IPS-18c (cell line): ENCODE data around the gene DDX27.
A peak's percentile ranks its signal among the peaks of the same experiment; 100 is the strongest.

Experiments used
- H3K4me3 ChIP-seq: 2 replicates; pipeline ENCODE4 v1.7.0; 2013; ENCODE audit warnings: low read depth, mild to moderate bottlenecking, low read length, moderate library complexity; ENCODE audit not compliant: insufficient read depth
- H3K9me3 ChIP-seq: one replicate; pipeline ENCODE4 v1.6.1; 2013; ENCODE audit warnings: mild to moderate bottlenecking, low read length, moderate library complexity; ENCODE audit not compliant: control insufficient read depth, insufficient read depth

Gene DDX27

DNA sequence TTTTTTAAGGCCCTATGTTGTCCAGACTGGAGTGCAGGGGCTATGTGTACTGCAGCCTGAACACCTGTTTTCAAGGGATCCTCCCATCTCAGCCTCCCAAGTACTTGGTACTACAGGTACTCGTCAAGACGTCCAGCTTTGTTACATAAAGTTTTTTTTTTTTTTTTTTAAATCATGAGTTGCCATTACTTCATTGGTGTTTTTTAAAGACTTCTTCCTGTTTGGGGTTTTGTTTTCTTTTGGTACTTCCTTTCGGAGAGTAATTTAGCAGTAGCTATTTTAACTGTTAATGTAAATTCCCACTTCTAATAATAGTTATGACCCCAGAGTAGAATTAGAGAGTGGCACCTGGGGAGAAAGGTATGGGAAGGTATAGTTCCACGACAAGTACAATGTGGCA, 48.1 kb downstream of the DDX27 start:
- no peak overlapping the region for H3K4me3 ChIP-seq

DNA sequence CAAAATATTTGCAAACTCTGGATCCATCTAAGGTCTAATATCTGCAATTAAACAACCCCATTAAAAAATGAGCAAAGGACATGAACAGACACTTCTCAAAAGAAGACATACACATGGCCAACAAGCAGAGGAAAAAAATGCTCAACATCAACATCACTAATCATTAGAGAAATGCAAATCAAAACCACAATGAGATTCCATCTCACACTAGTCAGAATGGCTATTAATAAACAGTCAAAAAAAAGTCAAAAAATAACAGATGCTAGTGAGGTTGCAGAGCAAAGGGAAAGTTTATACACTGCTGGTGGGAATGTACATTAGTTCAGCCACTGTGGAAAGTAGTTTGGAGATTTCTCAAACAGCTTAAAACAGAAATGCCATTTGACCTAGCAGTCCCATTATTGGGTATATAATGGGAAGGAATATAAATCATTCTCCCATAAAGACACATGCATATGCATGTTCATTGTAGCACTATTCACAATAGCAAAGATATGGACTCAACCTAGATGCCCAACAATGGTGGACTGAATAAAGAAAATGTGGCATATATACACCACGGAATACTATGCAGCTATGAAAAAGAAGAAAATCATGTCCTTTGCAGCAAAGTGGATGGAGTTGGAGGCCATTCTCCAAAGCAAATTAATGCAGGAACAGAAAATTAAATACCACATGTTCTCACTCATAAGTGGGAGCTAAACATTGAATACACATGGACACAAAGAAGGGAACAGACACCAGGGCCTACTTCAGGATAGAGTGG, 49.6 kb downstream of the DDX27 start:
- H3K9me3 ChIP-seq, result peaks cover 4% of the 10 kb centered on the region
- H3K4me3 ChIP-seq, result no peak overlapping the region

More for the DNA sequence above, 48.1 kb downstream of the DDX27 start:
- H3K9me3 ChIP-seq, result peaks cover 4% of the 10 kb centered on the region

DNA sequence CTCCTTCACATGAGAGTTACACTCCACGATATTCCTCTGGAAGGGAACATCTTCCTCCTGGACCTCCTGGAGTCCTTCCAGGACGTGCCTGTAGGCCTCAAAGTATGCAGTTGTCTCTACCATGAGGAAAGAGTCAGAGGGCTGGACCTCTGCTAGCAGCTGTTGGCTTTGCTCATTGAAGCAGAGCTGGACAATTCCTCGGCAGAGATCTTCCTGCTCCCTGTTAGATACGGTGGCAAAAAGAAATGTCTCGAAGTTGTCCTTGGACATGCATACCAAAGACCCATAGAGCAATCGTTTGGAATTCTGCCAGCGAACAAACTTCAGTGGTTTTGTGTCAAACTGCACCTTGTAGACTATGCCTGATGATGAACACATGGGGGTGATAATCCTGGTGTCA, 51.0 kb downstream of the DDX27 start:
- H3K9me3 ChIP-seq, result peaks cover 4% of the 10 kb centered on the region

DNA sequence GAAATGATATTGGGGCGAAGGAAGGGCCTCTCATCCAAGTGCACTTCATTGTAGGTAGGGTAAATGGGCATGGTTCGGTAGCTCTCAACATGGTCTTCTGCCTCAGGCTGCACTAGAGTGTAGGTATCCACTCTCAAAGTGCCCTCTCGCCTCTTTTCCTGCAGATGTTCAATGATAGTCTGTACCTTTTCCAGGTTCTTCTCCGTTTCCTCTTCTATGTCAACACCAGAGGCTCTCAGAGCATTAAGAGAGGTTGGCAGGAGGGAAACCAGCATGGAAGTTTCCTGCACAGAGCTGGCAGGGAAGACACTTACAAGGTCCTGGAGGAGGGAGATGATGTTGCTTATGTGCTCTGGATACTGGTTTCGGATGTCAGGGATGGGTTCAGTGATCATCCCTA, 51.5 kb downstream of the DDX27 start:
- Histone ChIP-seq H3K4me3 (no peak overlapping the region), H3K9me3 (peaks cover 4% of the 10 kb centered on the region)

More for the DNA sequence above, 51.0 kb downstream of the DDX27 start:
- H3K4me3 ChIP-seq, result no peak overlapping the region

DNA sequence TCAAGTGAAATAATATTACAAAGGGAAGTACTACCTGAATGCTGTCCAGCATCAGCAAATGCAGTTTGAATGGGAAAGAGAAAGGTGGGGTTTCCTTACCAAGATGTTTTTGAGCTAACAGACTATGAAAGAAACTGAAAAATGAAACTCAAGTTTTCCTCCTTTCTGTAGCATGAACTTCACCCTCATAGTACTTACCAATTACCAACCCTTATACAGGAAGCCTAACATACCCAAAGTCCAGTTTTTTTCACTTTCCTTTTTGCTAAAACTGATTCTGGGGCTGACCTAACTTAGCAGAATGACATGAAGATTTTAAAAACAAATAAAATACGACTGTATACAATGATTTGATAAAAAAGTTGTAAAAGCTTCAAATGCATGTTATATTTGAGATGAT, 53.4 kb downstream of the DDX27 start:
- peaks cover 4% of the 10 kb centered on the region for H3K9me3 ChIP-seq
- H3K4me3 ChIP-seq, result no peak overlapping the region

DNA sequence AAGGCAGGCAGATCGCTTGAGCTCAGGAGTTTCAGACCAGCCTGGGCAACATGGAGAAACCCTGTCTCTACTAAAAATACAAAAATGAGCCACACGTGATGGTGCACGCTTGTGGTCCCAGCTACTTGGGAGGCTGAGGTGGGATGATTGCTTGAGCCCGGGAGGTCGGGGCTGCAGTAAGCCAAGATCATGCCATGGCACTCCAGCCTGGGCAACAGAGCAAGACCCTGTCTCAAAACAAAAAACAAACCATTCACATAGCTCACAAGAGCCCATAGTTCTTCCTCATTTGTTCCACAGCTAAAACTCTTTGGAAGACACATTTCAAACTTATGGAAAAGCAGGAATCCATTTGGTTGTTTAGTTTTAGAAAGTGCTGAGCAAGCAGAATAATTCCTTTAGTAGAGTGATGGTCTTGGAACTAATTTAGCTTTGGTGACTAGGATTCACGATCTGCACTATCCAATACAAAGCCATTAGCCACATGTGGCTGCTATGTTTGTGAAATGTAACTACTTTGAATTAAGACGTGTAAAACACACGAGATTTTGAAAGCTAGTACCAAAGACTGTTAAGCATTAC, 54.6 kb downstream of the DDX27 start:
- no peak overlapping the region for H3K4me3 ChIP-seq
- peaks cover 4% of the 10 kb centered on the region for H3K9me3 ChIP-seq

DNA sequence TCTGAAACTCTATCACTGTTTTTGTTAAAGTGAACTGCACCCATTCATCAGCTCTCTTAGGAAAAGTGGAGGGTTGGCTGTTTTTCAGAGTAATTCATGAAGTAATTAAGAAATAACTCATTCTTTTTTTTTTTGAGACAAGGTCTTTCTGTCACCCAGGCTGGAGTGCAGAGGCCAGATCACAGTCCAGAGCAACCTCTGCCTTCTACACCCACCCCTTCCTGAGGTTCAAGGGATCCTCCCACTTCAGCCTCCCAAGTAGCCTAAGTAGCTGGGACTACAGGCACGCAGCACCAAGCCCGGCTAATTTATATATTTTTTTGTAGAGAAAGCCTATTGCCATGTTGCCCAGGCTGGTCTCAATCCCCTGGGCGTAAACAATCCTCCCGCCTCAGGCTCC, 56.0 kb downstream of the DDX27 start:
- H3K4me3 ChIP-seq, result no peak overlapping the region
- H3K9me3 ChIP-seq, result peaks cover 5% of the 10 kb centered on the region

DNA sequence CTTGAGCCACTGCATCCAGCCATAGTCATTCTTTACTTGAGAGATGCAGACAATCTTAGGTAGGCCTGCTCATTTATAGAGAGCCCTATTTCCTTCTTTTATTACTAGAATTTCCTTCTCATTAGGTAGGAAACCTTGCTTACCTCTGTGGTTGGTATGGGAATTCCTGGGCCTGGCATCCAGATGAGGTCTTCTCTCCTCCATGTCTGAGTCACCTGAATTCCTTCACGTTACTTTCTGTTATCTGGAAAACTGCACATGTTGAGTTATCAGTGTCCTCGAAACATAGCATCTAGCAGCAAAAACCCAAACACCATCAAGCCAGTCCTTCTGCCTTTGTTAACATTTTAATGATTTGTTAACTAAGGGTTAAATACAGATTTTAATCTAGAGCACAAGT, 56.4 kb downstream of the DDX27 start:
- Histone ChIP-seq H3K9me3 (peaks cover 5% of the 10 kb centered on the region), H3K4me3 (no peak overlapping the region)

DNA sequence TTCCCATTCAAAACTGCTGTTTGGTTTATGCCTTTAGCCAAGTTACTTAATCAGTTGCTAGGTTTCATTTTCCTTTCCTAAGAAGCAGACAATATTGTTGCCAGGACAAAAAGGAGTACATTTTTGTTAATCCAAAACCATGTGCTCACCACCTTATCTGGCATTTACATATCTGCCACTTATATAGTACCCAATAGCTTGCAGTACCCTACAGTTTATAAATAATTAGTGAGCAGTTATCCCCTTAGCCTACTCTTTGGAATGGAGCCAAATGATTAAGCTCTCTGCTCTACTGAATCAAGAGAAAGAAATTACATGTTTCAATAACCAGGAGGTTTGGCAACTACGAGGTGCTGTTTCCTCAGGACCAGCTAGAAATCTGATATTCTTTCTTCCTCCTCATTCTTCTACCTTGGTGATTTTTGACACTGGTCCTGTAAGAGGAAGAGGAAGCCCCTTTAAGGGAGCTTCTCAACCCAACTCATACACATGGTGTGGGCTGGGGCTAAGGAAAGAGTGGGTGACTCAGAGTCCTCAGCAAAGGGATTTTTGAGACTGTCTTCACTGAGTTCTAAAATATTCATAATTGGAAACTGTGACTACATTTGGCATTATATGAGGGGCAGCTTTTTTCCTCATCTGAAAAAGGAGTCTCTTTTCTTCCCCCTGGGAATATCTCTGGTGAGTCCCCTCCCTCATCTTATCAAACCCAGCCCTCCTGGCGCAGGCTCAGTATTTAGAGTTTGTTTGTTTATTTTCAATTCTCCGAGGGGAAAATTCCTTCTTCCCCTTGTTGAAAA, 57.1 kb downstream of the DDX27 start:
- H3K4me3 ChIP-seq, result peak overlapping the region; percentile 97
- peaks cover 5% of the 10 kb centered on the region for H3K9me3 ChIP-seq

DNA sequence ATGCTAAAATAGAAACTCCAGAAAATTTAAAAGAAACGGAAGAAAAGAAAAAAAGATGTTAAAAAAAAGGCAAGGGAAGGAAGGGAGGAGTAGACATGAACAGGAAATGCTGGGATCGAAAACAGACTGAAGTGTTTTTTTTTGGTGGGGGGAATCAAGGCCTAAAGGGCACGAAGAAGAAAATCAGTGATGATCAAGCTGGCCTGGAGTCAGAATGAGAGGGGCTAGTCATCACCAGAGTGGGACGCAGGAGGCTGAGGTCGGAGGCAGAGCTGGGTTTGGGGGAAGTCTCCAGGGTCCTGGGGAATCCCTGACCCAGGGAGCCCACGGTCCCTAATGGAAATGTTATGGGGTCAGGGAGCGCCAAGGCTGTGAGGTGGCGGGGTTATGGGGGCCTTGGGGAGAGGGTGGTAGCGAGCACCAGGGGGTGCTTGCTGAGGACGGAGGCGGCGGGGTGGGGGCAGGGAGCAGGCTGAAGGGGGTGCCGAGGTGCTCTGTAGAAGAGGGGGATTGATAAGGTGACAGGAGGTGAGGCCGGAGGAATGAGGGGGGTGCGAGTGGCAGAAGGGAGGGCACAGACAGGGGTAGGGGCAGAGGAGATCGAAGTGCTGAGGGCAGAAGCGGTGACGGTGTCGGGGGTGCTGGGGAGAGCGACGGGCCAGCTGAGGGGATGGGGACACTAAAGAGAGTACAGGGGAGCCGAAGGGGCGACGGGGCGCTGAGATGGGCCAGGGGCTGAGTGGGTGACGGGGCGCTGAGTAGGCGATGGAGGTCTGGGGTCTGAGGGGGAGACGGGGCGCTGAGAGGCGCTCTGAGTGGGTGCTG, 58.0 kb downstream of the DDX27 start:
- Histone ChIP-seq H3K4me3 (peak overlapping the region; percentile 97), H3K9me3 (peaks cover 5% of the 10 kb centered on the region)

DNA sequence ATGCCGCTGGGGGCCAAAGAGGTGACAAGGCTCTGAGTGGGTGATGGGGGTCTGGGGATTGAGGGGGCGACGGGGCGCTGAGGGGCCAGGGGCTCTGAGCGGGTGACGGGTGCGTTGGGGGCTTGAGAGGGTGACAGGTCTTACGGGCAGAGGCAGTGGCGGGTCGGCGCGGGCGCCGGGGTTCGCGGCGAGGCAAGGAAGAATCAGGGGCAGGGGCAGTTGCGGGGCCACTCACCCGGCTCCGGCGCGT, 58.5 kb downstream of the DDX27 start:
- Histone ChIP-seq H3K9me3 (peaks cover 5% of the 10 kb centered on the region), H3K4me3 (peak overlapping the region; percentile 97)

DNA sequence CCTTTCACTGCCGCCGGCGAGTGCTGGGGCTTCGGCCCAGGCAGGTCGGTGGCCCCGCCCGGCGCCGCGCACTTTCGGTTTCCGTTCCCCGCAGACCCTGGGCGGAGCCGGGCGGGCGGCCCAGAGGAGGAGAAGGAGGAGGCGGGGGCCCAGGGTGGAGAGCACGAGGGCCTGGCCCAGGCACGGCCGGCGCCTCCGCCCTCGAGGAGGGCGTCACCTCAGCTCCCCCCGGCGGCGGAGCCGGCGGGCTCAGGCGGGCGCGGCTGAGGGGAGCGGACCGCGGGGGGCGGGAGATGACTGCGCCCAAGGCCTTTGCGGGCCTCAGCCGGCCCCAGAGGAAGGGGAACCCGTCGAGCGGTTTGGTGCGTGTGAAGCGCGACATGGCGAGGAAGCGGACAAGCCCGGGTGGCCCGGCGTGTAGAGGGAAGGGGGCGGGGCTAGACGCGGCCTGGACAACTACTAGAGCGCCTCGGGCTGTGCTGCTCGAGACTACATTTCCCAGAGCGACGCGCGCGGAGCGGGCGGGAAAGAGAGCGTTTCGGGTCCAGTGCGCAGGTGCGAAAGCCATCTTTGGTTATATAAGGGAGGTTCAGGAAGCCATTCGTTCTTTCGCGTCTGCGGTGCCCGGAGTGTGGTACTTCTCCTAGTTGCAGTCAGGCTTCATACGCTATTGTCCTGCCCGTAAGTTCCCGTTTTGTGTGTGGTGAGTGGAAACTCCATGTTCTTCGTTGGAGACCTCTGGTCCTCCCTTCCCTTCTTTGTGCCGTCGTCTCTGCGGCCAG, 59.0 kb downstream of the DDX27 start, which contains the start of gene ZNFX1:
ZNFX1 (minus strand) TSS at position 22 of the 782 bp plus-strand sequence. CDS start 2,218 bp downstream, outside the sequence.
- Histone ChIP-seq H3K9me3 (peaks cover 5% of the 10 kb centered on the region), H3K4me3 (peak within 1 kb of the TSS; percentile 97)

DNA sequence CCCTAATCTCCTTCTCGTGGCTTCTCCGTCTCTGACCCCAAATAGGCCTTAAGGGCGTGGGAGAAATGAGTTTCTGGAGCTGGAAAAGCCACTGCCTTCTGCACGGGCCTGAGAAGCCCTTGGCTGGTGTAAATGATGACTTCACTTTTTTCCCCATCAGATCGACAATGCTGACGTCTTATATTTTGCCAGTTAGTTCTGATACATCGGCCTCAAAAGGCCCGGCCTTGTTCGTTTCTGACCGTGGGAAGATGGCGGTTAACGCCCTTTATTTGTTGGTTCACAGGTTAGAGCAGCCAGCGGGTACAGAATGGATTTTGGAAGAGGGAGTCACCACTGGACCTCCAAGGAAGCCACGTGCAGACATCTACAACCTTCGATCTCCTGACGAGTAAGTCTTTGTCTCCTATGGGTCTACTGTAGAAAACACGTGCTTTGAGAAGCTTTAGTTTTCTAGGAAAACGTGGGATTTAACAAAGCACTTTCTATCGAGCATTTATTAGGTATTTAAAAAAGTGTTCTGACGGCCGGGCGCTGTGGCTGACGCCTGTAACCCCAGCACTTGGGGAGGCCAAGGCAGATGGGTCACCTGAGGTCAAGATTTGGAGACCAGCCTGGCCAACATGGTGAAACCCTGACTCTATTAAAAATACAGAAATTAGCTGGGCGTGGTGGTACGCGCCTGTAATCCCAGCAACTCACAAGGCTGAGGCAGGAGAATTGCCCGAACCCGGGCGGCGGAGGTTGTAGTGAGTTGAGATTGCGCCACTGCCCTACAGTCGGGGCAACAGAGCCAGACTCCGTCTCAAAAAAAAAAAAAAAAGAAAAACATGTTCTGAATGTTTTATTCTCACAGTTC, 59.8 kb downstream of the DDX27 start:
- H3K9me3 ChIP-seq, result peaks cover 5% of the 10 kb centered on the region
- H3K4me3 ChIP-seq, result peak overlapping the region; percentile 97

DNA sequence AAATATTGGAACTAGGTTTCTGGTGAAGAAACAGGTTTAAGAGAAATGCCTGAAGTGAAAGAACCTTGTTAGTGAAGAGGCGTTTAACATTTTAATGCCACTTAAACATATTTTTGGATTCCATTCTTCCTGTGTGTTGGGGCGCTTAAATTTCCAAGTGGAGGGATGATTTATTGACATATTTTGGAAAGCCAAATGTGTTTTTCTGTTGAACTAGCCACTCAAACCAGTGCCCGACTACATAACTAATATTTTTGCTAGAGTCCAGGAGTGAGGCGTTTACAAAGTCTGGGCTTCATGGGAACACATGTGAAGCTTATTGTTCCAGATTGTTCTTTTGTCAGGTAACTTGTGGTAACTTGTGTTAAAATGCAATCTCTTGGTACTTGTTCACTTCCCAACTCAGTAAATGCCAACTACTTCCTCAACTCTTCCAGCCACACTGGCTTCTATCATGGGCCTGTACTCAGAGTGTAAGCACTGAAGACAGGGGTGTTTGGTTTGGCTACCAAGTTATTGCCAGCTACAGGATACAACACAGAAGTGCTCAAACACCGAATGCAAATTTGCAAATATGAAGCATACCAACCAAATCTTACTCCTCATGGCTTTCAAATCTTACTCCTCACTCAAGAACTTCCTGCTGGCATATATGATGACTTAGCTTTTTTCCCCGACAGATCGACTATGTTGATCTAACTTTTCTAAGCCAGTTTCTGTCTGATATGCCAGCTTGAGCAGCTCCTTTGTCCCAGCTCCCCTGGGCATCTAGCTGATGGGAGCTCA, 60.7 kb downstream of the DDX27 start:
- peaks cover 5% of the 10 kb centered on the region for H3K9me3 ChIP-seq
- H3K4me3 ChIP-seq, result peak overlapping the region; percentile 97

DNA sequence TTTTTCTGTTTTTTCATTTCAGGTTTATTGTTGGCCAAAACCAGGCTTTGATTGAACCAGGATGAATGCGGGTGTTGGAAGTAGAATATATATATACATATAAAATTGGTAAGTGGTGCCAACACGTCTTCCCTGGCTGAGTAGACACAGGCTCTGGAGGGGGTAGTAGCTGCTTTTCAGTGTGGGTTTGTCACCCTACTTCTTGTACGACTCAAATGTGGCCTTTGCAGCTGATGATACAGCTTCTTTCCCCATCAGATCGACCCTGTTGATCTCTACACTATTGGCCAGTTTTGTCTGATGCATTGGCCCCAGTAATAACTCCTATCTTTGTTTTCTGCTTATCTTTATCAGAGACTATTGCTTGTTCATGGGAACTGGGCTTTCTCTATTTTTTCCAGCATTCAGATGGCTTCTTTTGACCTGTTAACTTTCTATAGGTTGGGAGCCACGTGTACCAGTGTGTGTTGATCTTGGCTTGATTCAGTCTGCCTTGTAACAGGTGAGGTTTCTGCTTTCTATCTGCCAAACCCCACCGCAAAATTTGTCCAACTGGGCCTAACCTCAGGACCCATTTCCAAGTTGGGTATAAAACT, 61.3 kb downstream of the DDX27 start:
- H3K9me3 ChIP-seq, result peaks cover 5% of the 10 kb centered on the region

More for the DNA sequence above, 61.3 kb downstream of the DDX27 start:
- peak overlapping the region; percentile 97 for H3K4me3 ChIP-seq
